Calu3 (cell line): ENCODE results near the gene GLYR1. TPM values are rescaled to one million over a fixed set of nuclear protein-coding genes. Genes with fewer than 3 reads are reported as not detected.

Experiments
- BruUV-seq: library from RNA; stranded (reverse); fragments of 400-500 nt; replicated peaks from 2 replicates; lab custom pipeline; 2021; lab: Mats Ljungman, UMichigan
- CTCF ChIA-PET: fragments of 300-600 bp; sonication (Branson Sonifier 250); formaldehyde crosslinking; loops from one replicate; lab custom pipeline; 2022; ENCODE audit warnings: antibody characterized with exemption; lab: Charles Lee
- DNase-seq: peaks from one replicate; pipeline ENCODE4 v3.0.0; 2022
- H3K27ac Mint-ChIP-seq: one replicate; pipeline ENCODE4 v1.8.0; 2022; ENCODE audit warnings: mixed read lengths; ENCODE audit not compliant: unreplicated experiment
- H3K27me3 Mint-ChIP-seq: one replicate; pipeline ENCODE4 v1.8.0; 2022; ENCODE audit warnings: mixed read lengths; ENCODE audit not compliant: unreplicated experiment
- H3K36me3 Mint-ChIP-seq: one replicate; pipeline ENCODE4 v1.8.0; 2022; ENCODE audit warnings: mild to moderate bottlenecking, moderate library complexity, mixed read lengths; ENCODE audit not compliant: insufficient read depth, unreplicated experiment
- H3K4me1 Mint-ChIP-seq: one replicate; pipeline ENCODE4 v1.8.0; 2022; ENCODE audit warnings: mild to moderate bottlenecking, low read depth, mixed read lengths; ENCODE audit not compliant: unreplicated experiment
- H3K4me3 Mint-ChIP-seq: one replicate; pipeline ENCODE4 v1.8.0; 2022; ENCODE audit warnings: mild to moderate bottlenecking, low read depth, moderate library complexity, mixed read lengths; ENCODE audit not compliant: unreplicated experiment
- H3K9me3 Mint-ChIP-seq: one replicate; pipeline ENCODE4 v1.8.0; 2022; ENCODE audit warnings: low read depth, mixed read lengths; ENCODE audit not compliant: unreplicated experiment
- intact Hi-C: fragments of 100-400 bp; cut with micrococcal nuclease; formaldehyde crosslinking; loops from one replicate; pipeline ENCODE4 v1.10.0; 2022; ENCODE audit not compliant: unreplicated experiment
- total RNA-seq: library from RNA; stranded (reverse); gene quantifications from 2 replicates; pipeline ENCODE4 v1.2.3, GENCODE V29; 2022
- TF ChIP-seq, protein P1 (sequence below): fragments of 200-600 bp; IDR thresholded peaks from one replicate; pipeline ENCODE4 v1.8.0; 2022; ENCODE audit warnings: antibody characterized with exemption; ENCODE audit not compliant: unreplicated experiment

The GLYR1 gene
- total RNA-seq, 1 experiment from 2014 or later, result 158 TPM

DNA sequence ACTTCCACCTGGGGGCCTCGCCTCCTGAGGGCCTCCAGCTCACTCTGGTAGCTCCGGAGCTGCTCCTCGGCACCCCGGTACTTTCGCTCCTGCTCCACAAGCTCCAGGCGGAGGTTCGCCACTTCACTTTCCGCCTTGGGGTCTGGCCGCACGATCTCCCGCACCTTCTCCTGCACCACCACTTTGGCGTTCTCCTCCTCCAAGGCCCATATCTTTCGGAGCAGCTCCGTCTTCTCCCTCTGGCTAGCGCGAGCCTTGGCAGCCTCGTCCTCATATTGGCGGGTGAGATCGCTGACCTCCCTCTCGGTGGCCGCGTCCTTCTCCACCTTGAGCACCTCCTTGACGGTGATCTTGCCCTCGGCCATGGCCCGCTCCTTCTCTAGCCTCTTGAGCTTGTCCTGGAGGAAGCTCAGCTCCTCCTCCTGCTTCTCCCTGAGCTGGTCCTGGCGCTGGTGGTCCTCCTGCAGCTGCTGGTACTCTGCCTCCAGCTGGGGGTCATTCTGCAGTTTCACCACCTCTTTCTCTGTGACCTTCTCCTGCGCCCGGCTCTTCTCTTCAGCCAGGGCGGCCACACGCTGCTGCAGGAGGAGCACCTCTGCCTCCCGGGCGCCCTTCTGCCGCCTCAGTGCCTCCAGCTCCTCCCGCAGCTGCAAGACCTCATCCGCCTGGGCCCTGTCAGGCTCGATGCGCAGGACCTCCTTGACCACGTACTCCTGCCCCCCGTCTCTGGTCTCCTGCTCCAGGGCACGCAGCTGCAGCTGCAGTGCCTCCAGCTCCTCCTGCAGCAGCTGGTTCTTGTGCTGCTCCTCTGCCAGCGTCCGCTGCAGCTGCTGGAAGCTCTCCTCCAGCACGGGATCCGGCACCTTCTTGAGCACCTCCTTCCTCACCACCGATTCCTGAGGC lies 38.1 kb upstream of the GLYR1 start:
- H3K4me1 Mint-ChIP-seq, result peaks cover 32% of the 10 kb centered on the region
- TF ChIP-seq, protein P1, sequence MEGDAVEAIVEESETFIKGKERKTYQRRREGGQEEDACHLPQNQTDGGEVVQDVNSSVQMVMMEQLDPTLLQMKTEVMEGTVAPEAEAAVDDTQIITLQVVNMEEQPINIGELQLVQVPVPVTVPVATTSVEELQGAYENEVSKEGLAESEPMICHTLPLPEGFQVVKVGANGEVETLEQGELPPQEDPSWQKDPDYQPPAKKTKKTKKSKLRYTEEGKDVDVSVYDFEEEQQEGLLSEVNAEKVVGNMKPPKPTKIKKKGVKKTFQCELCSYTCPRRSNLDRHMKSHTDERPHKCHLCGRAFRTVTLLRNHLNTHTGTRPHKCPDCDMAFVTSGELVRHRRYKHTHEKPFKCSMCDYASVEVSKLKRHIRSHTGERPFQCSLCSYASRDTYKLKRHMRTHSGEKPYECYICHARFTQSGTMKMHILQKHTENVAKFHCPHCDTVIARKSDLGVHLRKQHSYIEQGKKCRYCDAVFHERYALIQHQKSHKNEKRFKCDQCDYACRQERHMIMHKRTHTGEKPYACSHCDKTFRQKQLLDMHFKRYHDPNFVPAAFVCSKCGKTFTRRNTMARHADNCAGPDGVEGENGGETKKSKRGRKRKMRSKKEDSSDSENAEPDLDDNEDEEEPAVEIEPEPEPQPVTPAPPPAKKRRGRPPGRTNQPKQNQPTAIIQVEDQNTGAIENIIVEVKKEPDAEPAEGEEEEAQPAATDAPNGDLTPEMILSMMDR, result no peak
- H3K9me3 Mint-ChIP-seq, result peaks cover 4% of the 10 kb centered on the region
- peaks cover 97% of the 10 kb centered on the region for H3K36me3 Mint-ChIP-seq
- CTCF ChIA-PET, result no interaction called here
- H3K27ac Mint-ChIP-seq, result peak overlapping the region; percentile 21
- TSS peak; percentile 30 for BruUV-seq
- DNase-seq, result no peak
- no peaks in the 10 kb centered on the region for H3K27me3 Mint-ChIP-seq
- H3K4me3 Mint-ChIP-seq, result no peak overlapping the region
- intact Hi-C loops, result loop anchor here (5.0 kb wide), 1 partner anchor 52 kb away; the partner anchor contains the start of gene PPL

DNA sequence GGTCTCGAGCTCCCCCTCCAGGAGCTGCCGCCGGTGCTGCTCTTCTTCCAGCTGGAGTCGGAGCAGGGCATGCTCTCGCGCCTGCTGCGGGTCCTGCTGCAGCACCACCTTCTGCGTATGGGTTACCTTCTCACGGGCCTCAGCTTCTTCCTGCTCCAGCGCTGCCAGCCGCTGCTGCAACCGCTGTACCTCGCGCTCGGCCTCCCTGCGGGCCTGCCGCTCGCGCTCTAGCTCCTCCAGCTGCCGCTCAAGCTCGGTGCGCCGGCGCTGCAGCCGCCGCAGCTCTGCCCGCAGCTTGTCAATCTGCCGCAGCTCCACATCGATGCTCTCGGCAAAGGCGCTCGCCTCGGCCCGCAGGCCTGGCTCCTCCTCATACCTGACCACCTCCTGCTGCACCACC lies 37.1 kb upstream of the GLYR1 start:
- H3K27ac Mint-ChIP-seq, result no peak overlapping the region
- H3K36me3 Mint-ChIP-seq, result peaks cover 93% of the 10 kb centered on the region
- H3K4me3 Mint-ChIP-seq, result no peak overlapping the region
- DNase-seq, result no peak
- BruUV-seq, result no TSS peak
- TF ChIP-seq, protein P1, result no peak
- no peaks in the 10 kb centered on the region for H3K27me3 Mint-ChIP-seq
- peaks cover 32% of the 10 kb centered on the region for H3K4me1 Mint-ChIP-seq
- peaks cover 4% of the 10 kb centered on the region for H3K9me3 Mint-ChIP-seq
- intact Hi-C loops, result loop anchor here (5.0 kb wide), 1 partner anchor 53 kb away; the partner anchor contains the start of gene PPL
- CTCF ChIA-PET, result no interaction called here

DNA sequence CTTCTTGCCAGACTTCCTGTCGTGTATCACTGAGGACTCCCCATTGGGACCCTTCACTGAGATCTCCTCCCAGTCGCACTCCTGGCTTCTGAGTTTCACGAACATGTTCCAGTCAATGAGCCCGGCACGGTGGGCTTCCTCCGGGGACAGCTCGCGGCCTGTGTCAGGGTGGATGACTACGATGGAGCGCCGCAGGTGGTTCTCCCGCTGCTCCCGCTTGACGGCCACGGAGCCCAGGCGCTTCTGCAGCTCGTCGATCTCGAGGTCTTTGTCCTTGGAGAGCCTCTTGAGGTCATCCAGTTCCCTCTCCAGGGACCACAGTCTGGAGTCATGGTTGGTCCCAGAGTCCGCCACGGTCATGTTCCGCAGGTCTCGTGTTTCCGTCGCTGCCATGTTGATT lies 36.4 kb upstream of the GLYR1 start:
- peaks cover 93% of the 10 kb centered on the region for H3K36me3 Mint-ChIP-seq
- intact Hi-C loops, result loop anchor here (2.0 to 5.0 kb wide), 4 partner anchors 15 to 54 kb away; partner anchors contain the start of gene PPL
- peaks cover 4% of the 10 kb centered on the region for H3K9me3 Mint-ChIP-seq
- no peak for DNase-seq
- BruUV-seq, result no TSS peak
- CTCF ChIA-PET, result no interaction called here
- no peak overlapping the region for H3K4me3 Mint-ChIP-seq
- H3K27me3 Mint-ChIP-seq, result no peaks in the 10 kb centered on the region
- H3K4me1 Mint-ChIP-seq, result peaks cover 32% of the 10 kb centered on the region
- no peak overlapping the region for H3K27ac Mint-ChIP-seq
- TF ChIP-seq, protein P1, result no peak

DNA sequence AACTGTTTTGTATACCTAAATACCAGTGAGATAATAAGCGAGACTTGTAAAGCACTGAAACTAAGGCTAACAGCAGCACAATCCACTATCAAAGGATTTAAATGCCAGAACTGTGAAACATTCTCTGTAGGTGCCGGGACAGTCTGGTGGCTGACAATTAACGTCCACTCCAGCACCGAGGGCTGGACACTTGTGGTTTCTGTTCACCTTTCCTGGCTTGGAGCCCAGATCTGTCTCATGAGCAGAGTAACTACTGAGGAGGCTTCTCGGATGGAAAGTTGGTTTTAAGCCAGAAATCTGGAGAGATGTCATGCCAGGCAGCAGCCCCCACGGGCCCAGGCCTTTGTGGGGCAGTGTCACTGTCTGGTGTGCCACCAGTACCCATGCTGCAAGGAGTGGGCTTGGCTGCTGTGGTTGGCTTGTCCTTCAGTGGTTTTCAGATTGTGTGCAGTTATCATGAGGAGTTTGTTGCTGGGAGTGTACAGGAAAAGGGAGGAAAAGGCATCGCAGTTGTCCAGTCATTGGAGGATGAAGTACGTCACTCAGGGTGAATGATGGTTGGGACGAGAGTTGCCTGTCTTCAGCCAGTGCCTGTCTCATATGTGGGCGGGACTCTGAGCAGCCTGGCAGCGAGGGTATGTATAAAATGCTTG lies 35.7 kb upstream of the GLYR1 start:
- DNase-seq, result peak; percentile 91
- BruUV-seq, result no TSS peak
- TF ChIP-seq, protein P1, result no peak
- Mint-ChIP-seq H3K36me3 (peaks cover 93% of the 10 kb centered on the region), H3K4me1 (peaks cover 33% of the 10 kb centered on the region), H3K4me3 (peak overlapping the region; percentile 20), H3K27ac (peak overlapping the region; percentile 79), H3K27me3 (no peaks in the 10 kb centered on the region), H3K9me3 (peaks cover 4% of the 10 kb centered on the region)
- intact Hi-C loops, result loop anchor here (2.0 to 5.0 kb wide), 4 partner anchors 14 to 55 kb away; partner anchors contain the start of gene PPL
- CTCF ChIA-PET, result no interaction called here
